Thoracic aorta (tissue), 2 donors: ENCODE measurements around the gene DLGAP1. TPM values are rescaled to one million over a fixed set of nuclear protein-coding genes. Genes with fewer than 3 reads are reported as not detected.

Source experiments
- ATAC-seq: fragments of 150-250 bp; one replicate; pipeline ENCODE4 v1.8.0; 2017; ENCODE audit warnings: low read depth; ENCODE audit not compliant: insufficient number of reproducible peaks, low FRiP score
- DNase-seq: peaks from one replicate; pipeline ENCODE4 v3.0.0-alpha.2; 2020; ENCODE audit warnings: low spot score
- H3K27ac ChIP-seq, 2 donors: fragments of 200-600 bp; sonication (generic); 1 replicate in 1 of 2; 2 replicates in 1 of 2; pipeline ENCODE4 v1.5.1; 2016; ENCODE audit warnings: mild to moderate bottlenecking in 2 of 2, moderate library complexity in 2 of 2
- H3K27me3 ChIP-seq: fragments of 200-600 bp; sonication (generic); replicated peaks from 2 replicates; pipeline ENCODE4 v1.6.0; 2016; ENCODE audit warnings: mild to moderate bottlenecking; ENCODE audit not compliant: insufficient read depth
- H3K36me3 ChIP-seq: fragments of 200-600 bp; sonication (generic); one replicate; pipeline ENCODE4 v1.5.1; 2016
- H3K4me1 ChIP-seq, 2 donors: fragments of 200-600 bp; sonication (generic); 1 replicate in 1 of 2; 2 replicates in 1 of 2; pipeline versions ENCODE4 v1.5.1 to v1.6.0; 2016; ENCODE audit warnings: low read depth in 2 of 2, mild to moderate bottlenecking in 1 of 2; ENCODE audit not compliant: control insufficient read depth in 1 of 2
- H3K4me3 ChIP-seq: fragments of 200-600 bp; sonication (generic); 2 replicates; pipeline ENCODE4 v1.5.1; 2016; ENCODE audit warnings: mild to moderate bottlenecking
- H3K9me3 ChIP-seq: fragments of 200-600 bp; sonication (generic); 2 replicates; pipeline ENCODE4 v1.5.1; 2016
- CTCF ChIP-seq: fragments of 200-600 bp; sonication (generic); IDR thresholded peaks from one replicate; pipeline ENCODE4 v1.5.1; 2019; ENCODE audit warnings: antibody characterized with exemption
- total RNA-seq, 2 donors: library from RNA; depleted of rRNA; stranded (reverse); fragments of >200 nt; gene quantifications; one replicate each; pipeline versions ENCODE4 v1.1.0 to v1.2.3, GENCODE V29; 2016

The DLGAP1 gene
- total RNA-seq, 2 donors from 2014 or later: 7.3 to 19.0 TPM

DNA sequence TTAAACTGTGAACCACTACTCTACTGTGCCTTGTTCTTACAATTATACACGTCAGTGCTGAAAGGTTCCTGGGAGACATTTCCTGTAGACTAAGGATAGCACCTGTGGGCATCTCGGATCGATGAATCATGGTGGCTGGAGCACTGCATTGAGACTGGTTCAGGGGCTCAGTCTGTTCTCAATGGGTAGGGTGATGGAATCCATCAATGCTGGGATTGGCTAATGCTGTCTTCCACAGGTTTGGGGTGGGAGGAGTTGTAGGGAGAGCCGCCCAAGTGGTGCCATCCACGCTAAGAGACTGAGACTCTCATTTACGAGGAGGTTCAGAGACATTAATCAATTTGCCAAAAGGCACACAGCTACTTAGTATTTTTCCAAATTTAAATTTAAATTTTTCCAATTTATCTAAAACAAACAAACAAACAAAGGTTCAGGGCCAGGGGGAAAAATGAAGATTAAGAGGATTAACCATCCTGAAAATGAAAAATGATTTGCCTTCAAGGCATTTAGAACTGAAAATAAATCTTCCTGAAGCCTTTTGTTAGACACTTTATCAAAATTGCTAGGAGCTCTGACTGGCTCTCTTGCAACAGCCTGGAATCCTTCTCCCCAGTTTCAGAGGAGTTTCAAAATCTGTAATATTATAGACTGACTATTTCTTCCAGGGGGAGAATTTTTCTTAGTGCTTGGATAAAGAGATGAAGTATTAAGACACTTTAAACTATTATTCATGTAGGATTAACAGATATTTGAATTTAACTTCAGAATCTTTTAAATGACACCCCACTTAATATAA is 645.9 kb downstream of the DLGAP1 start:
- H3K4me3 ChIP-seq: no peak overlapping the region
- ATAC-seq (no peak), DNase-seq (no peak)
- no peaks in the 10 kb centered on the region for H3K9me3 ChIP-seq
- no peak overlapping the region for H3K27ac ChIP-seq
- H3K4me1 ChIP-seq: no peaks in the 10 kb centered on the region
- no peak for TF ChIP-seq CTCF
- H3K27me3 ChIP-seq: no peaks in the 10 kb centered on the region
- no peaks in the 10 kb centered on the region for H3K36me3 ChIP-seq

GRCh38 chr18:3806656-3807055 is 648.5 kb downstream of the DLGAP1 start:
- Histone ChIP-seq H3K27me3 (no peaks in the 10 kb centered on the region), H3K4me1 (no peaks in the 10 kb centered on the region), H3K9me3 (no peaks in the 10 kb centered on the region), H3K36me3 (no peaks in the 10 kb centered on the region), H3K4me3 (no peak overlapping the region), H3K27ac (no peak overlapping the region)
- TF ChIP-seq CTCF: no peak
- DNase-seq (no peak), ATAC-seq (no peak)

- no peak for ATAC-seq
These were observed 650.8 kb downstream of the DLGAP1 start for GRCh38 chr18:3804336-3804735.

GRCh38 chr18:3803350-3803749 is 651.8 kb downstream of the DLGAP1 start:
- Histone ChIP-seq H3K9me3 (no peaks in the 10 kb centered on the region), H3K4me3 (no peak overlapping the region), H3K4me1 (no peaks in the 10 kb centered on the region), H3K27me3 (no peaks in the 10 kb centered on the region), H3K36me3 (no peaks in the 10 kb centered on the region), H3K27ac (no peak overlapping the region)
- DNase-seq: no peak
- no peak for TF ChIP-seq CTCF
- ATAC-seq: no peak

More at GRCh38 chr18:3804336-3804735, 650.8 kb downstream of the DLGAP1 start:
- Histone ChIP-seq H3K27me3 (no peaks in the 10 kb centered on the region), H3K9me3 (no peaks in the 10 kb centered on the region), H3K27ac (no peak overlapping the region), H3K4me3 (no peak overlapping the region), H3K4me1 (no peaks in the 10 kb centered on the region), H3K36me3 (no peaks in the 10 kb centered on the region)
- TF ChIP-seq CTCF: no peak
- DNase-seq: no peak

DNA sequence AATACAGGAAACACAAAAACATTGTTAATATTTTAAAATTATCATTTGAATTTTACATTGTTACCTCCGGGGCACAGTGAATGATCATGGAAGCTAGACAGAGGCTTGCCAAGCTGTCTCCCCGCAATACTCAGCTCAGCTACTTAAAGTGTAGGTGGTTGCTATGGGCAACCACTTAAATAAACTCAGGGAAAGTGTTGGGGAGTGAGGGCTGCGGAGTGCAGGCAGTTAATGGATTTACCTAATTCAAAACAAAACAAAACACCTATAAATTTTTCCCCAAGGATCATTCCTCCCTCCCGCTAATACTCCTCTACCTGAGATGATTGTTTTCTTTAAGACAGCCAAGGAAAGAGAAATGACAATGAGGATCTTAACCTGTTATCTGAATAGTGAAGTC is 655.6 kb downstream of the DLGAP1 start:
- H3K27ac ChIP-seq: no peak overlapping the region
- TF ChIP-seq CTCF: no peak
- DNase-seq: no peak
- no peaks in the 10 kb centered on the region for H3K36me3 ChIP-seq
- no peaks in the 10 kb centered on the region for H3K27me3 ChIP-seq
- H3K4me3 ChIP-seq: no peak overlapping the region
- no peak for ATAC-seq
- H3K4me1 ChIP-seq: no peaks in the 10 kb centered on the region
- no peaks in the 10 kb centered on the region for H3K9me3 ChIP-seq
